GM18498 (cell line): ENCODE data around the gene TSC1.

Source experiments
- ATAC-seq: cut with Tn5 transposase; IDR thresholded peaks from one replicate; pipeline ENCODE4 v1.9.1; 2021; ENCODE audit warnings: mild to moderate bottlenecking, moderate library complexity; ENCODE audit not compliant: unreplicated experiment

TSC1 gene

DNA sequence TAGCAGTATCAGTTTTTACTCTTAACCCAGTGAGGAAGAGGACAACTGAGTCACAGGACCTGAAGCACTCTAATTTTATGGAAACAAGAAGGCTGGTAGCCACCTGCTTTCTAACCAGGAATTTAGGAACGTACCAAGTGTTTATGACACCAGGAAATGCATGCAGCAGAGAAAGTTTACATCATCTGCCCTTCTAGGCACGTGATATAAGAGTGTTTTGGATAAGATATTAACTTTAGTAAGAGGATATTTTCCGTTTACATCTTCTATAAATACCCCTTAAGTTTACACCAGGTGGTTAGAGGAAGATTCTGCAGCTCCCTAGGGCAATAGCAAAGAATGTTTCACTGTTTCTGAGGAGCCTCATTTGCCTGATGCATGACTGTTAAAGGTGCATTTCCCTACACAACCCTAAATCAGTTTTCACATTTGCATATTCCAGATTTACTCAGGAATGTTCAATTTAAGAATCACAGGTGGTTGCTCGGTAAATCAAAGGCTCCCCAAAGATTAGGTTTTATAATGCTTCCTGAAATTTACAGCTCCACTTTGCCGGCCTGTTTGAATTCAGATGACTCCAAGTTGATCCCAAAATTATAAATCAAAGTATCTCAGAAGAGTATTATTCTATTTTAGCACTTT lies 1.8 kb downstream of the TSC1 start:
- ATAC-seq: no peak

DNA sequence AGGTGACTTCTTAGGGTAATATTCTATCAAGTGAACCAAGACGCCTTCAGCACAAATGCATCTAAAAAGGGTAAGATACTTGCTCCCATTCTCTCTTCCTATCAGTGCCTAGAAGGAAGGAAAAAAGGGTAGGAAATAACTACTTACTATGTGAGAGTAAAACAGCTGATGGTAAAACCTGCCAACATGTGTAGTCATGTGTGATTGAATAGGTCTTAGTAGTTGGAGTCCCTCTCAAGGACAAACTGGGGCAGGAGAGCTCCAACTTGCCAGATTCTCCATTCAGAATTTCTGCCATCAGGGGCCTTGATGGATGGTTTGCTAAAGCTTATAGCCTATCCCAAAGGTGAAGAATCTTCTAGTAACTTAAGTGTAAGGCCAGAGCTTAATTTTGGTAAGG lies 5.2 kb downstream of the TSC1 start:
- ATAC-seq: no peak

- no peak for ATAC-seq
Measured at GRCh38 chr9:132937463-132937901, 6.9 kb downstream of the TSC1 start.

DNA sequence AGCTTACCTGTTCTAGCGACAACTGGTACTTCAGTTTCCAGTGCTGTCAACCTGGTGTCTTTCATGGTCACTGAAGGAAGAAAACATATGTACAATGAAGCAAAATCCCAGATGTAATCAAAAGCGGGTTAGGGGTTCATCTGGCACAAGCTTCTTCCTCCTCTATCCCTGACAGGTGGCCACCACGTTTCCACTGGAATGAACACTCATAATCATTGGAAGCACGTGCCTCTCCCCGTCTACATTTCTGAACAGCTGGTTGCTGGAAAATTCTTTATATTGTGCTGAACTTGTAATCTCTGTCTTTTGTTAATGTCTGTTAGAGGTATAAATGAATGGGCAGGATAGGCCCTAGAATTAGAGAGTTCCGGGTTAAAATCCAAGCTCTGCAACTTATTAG lies 9.4 kb downstream of the TSC1 start:
- no peak for ATAC-seq

- no peak for ATAC-seq
Measured at GRCh38 chr9:132931178-132931735, 13.2 kb downstream of the TSC1 start.

DNA sequence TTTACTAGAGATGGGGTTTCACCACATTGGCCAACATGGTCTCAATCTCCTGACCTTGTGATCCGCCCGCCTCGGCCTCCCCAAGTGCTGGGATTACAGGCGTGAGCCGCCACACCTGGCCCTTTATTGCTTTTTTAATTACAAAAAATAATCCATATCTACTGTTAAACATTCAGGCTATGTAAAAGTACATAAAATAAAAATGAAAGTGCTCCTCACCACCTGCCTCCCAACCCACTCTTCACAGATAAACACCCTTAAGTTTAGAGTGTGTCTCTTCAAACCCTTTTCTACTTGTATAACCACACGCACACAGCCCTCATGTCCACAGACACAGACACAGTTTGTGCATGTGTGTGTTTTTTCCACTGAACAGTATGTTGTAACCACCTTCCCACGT lies 16.7 kb downstream of the TSC1 start:
- no peak for ATAC-seq

- ATAC-seq: no peak
Measured at GRCh38 chr9:132923346-132923902, 21.0 kb downstream of the TSC1 start.

DNA sequence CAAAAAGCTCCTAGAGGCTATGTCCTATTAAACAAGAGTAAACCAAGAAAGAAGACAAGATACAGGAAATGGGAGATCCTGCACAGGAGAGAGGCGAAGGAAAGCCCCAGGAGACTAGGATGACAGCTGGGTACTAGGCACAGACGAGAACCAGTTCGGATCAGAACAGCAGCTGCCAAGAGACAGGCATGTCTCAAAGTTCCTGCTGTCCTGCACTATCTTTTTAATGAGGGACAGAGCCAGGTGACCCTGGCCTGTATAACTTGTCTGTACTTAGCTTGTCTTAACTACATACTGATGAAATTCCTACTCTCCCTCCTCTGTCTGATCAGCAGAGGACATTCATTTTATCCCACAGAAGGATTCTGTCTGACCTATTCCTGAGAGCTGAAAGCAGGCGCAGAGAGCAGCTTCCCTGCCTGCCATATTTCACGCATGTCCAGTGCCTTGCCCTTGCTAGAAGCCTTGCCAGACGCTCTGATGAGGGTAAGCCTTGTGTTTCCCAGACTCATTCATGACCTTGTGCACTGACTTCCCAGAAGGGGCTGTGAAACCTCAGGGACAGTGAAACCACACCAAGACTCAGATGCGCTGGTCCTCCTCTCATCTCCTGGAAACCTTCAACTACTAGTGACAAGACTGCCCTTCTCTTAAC lies 24.7 kb downstream of the TSC1 start:
- no peak for ATAC-seq

- ATAC-seq: no peak
Measured at GRCh38 chr9:132914924-132915323, 29.5 kb downstream of the TSC1 start.

DNA sequence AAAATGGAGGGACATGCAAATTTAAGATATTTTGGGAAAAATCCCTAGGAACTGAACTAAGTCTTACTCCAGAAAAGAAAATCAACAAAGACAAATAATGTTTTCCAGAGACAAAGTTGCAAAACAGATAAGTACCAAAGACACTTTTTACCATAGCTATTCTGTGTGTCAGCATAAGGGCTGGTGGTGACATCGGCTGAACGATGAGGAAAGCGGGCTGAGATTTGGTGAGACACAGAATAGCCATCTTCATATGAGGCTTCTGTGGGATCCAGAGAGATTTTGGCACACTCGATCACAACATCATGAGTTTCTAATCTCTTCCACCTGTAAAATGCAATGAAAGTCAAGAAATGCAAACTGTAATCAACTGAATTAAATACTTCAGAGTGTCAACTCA lies 32.3 kb downstream of the TSC1 start:
- ATAC-seq: no peak

DNA sequence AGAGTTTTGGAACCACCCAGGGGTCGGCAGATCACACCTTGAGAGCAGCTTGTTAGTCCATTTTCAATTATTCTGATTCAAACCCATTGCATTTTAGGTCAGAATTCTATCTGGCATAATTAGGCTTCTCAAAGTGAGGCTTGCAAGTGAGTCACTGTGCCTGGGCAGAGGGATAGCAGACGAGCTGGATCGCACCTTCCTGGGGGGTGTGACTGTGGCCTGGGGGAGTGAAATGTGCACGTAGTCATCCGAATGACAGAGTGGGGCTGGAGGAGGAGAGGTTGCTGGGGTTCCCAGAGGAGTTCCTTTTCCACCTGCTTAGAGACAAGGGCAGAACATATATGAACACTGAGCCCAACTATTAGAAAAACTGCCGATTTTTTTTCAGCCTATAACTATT lies 34.0 kb downstream of the TSC1 start:
- no peak for ATAC-seq

DNA sequence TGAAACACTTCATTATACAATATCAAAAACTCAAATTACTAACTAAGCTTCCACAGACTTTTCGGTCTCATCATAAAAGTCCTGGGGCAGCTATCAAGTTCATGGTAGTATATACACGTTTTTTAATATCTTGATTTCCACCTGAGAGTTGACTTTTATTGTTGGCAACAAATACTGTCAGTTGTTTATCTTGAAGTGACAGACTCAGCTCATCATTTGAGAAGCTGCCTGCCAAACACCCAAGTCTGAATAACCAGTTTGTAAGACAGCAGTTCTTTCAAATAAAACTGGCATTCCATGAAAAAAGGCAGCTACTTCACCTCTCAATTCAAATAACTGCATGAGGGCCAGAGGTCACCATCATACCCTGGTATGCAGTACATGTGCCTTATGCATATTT lies 35.1 kb downstream of the TSC1 start:
- no peak for ATAC-seq

GRCh38 chr9:132908635-132909034 lies 35.8 kb downstream of the TSC1 start:
- no peak for ATAC-seq

- ATAC-seq: no peak
Measured at GRCh38 chr9:132905726-132906125, 38.7 kb downstream of the TSC1 start.

- no peak for ATAC-seq
Measured at GRCh38 chr9:132903574-132904492, 40.6 kb downstream of the TSC1 start.

- ATAC-seq: peak; percentile 55
Measured at GRCh38 chr9:132901858-132902831, 42.3 kb downstream of the TSC1 start.

GRCh38 chr9:132898051-132898450 lies 46.4 kb downstream of the TSC1 start:
- no peak for ATAC-seq

- no peak for ATAC-seq
Measured at GRCh38 chr9:132896906-132897305, 47.5 kb downstream of the TSC1 start.

GRCh38 chr9:132896264-132896663 lies 48.2 kb downstream of the TSC1 start:
- no peak for ATAC-seq
